ENCODE data around the gene CHMP3.

- TF ChIP-seq, protein P1, sequence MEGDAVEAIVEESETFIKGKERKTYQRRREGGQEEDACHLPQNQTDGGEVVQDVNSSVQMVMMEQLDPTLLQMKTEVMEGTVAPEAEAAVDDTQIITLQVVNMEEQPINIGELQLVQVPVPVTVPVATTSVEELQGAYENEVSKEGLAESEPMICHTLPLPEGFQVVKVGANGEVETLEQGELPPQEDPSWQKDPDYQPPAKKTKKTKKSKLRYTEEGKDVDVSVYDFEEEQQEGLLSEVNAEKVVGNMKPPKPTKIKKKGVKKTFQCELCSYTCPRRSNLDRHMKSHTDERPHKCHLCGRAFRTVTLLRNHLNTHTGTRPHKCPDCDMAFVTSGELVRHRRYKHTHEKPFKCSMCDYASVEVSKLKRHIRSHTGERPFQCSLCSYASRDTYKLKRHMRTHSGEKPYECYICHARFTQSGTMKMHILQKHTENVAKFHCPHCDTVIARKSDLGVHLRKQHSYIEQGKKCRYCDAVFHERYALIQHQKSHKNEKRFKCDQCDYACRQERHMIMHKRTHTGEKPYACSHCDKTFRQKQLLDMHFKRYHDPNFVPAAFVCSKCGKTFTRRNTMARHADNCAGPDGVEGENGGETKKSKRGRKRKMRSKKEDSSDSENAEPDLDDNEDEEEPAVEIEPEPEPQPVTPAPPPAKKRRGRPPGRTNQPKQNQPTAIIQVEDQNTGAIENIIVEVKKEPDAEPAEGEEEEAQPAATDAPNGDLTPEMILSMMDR (conservative IDR thresholded peaks at IDR 0.05; ENCODE audit: low read depth, low read length): no peak
- TF ChIP-seq EZH2 (IDR thresholded peaks at IDR 0.05; ENCODE audit: low read length, unreplicated experiment): no peak
- TF ChIP-seq EZH2phosphoT487 (IDR thresholded peaks at IDR 0.05; ENCODE audit: borderline replicate concordance, low read length): no peak
These were observed 49.1 kb downstream of the CHMP3 start for GRCh38 chr2:86513948-86514660.

Measured in PC-3 (cell line).